Mesodermal cell (in vitro differentiated cells): ENCODE data around the gene ADAMTS6.
"Not testable (repeated sequence)": the region's sequence is repeated elsewhere in the genome, so short reads cannot be mapped to it uniquely, and the experiment has no call there.

Experiments
- H3K27ac ChIP-seq: 2 replicates; pipeline ENCODE4 v1.7.0; 2013; ENCODE audit warnings: mild to moderate bottlenecking, low read depth, low read length, moderate library complexity; ENCODE audit not compliant: severe bottlenecking
- H3K36me3 ChIP-seq: 2 replicates; pipeline ENCODE4 v1.7.1; 2013; ENCODE audit warnings: mild to moderate bottlenecking, low read length, moderate library complexity; ENCODE audit not compliant: control insufficient read depth, insufficient read depth
- H3K4me1 ChIP-seq: one replicate; pipeline ENCODE4 v1.7.1; 2013; ENCODE audit warnings: mild to moderate bottlenecking, low read length; ENCODE audit not compliant: insufficient read depth, control insufficient read depth, poor library complexity, severe bottlenecking
- H3K4me3 ChIP-seq: 2 replicates; pipeline ENCODE4 v1.7.0; 2013; ENCODE audit warnings: low read length, control low read depth, mild to moderate bottlenecking; ENCODE audit not compliant: insufficient read depth, poor library complexity, severe bottlenecking; ENCODE audit errors: extremely low read depth
- H3K9me3 ChIP-seq: 2 replicates; pipeline ENCODE4 v1.7.1; 2013; ENCODE audit warnings: mild to moderate bottlenecking, low read length, moderate library complexity; ENCODE audit not compliant: control insufficient read depth
- WGBS, 2 experiments: methylation state at CpG; one replicate each; pipeline ENCODE4 v1.1.5; 2013; ENCODE audit warnings: missing lambda C conversion rate in 2 of 2; ENCODE audit not compliant: insufficient coverage in 2 of 2; 5-methylcytosine and 5-hydroxymethylcytosine counted together

ADAMTS6 gene

GRCh38 chr5:65186646-65187227 is 295.0 kb downstream of the ADAMTS6 start:
- Histone ChIP-seq H3K9me3 (no peaks in the 10 kb centered on the region), H3K36me3 (no peaks in the 10 kb centered on the region), H3K4me1 (peaks cover 24% of the 10 kb centered on the region), H3K27ac (no peak overlapping the region), H3K4me3 (no peak overlapping the region)
- 80% methylated on average over 1 of the region's 2 CpGs for WGBS, 2 experiments

- H3K4me3 ChIP-seq: no peak overlapping the region
- peaks cover 24% of the 10 kb centered on the region for H3K4me1 ChIP-seq
- H3K36me3 ChIP-seq: no peaks in the 10 kb centered on the region
- peak overlapping the region; percentile 44 for H3K27ac ChIP-seq
- H3K9me3 ChIP-seq: no peaks in the 10 kb centered on the region
- 88 to 100% methylated on average over 1 of the region's 1 CpG for WGBS, 2 experiments
Measured at GRCh38 chr5:65185468-65185867, 296.3 kb downstream of the ADAMTS6 start.

GRCh38 chr5:65184780-65185179 is 296.9 kb downstream of the ADAMTS6 start:
- Histone ChIP-seq H3K4me1 (peaks cover 24% of the 10 kb centered on the region), H3K36me3 (peaks cover 3% of the 10 kb centered on the region), H3K4me3 (no peak overlapping the region), H3K9me3 (no peaks in the 10 kb centered on the region), H3K27ac (peak overlapping the region; percentile 10)
- WGBS, 2 experiments: 76 to 100% methylated on average over 3 to 4 of the region's 5 CpGs

GRCh38 chr5:65174231-65174630 is 307.5 kb downstream of the ADAMTS6 start:
- H3K4me1 ChIP-seq, H3K9me3 ChIP-seq, H3K27ac ChIP-seq, H3K4me3 ChIP-seq: not testable (repeated sequence)
- 95 to 96% methylated on average over 16 of the region's 18 CpGs for whole genome bisulfite sequencing, 2 experiments
- peaks cover 29% of the 10 kb centered on the region for H3K36me3 ChIP-seq

DNA sequence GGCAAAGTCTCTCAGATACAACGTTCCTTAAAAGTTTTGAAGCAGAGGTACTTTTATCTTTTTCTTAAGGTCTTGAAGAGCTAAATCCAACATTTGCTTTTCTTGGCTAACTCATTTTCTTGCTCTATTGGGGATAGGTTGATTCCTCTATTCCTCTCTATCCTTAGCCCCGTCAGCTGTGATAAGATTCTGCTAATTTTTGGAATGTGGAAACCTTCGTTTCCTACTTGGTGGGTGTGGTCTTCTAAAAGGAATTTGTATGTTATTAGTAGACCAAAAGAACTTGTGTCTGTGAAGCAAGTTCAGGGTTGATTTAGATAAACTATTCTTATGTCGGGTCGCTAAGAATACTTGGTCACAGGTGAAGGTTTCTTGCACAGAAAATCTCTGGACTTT is 308.6 kb downstream of the ADAMTS6 start:
- H3K27ac ChIP-seq: no peak overlapping the region
- no peaks in the 10 kb centered on the region for H3K9me3 ChIP-seq
- no peaks in the 10 kb centered on the region for H3K4me1 ChIP-seq
- no peak overlapping the region for H3K4me3 ChIP-seq
- 79 to 80% methylated on average over 1 to 2 of the region's 5 CpGs for WGBS, 2 experiments
- peaks cover 29% of the 10 kb centered on the region for H3K36me3 ChIP-seq

- no peaks in the 10 kb centered on the region for H3K9me3 ChIP-seq
- no peak overlapping the region for H3K4me3 ChIP-seq
- peaks cover 29% of the 10 kb centered on the region for H3K36me3 ChIP-seq
- no peak overlapping the region for H3K27ac ChIP-seq
- H3K4me1 ChIP-seq: no peaks in the 10 kb centered on the region
- 97% methylated on average over 6 to 7 of the region's 9 CpGs for WGBS, 2 experiments
Measured at GRCh38 chr5:65172486-65173129, 309.1 kb downstream of the ADAMTS6 start.

DNA sequence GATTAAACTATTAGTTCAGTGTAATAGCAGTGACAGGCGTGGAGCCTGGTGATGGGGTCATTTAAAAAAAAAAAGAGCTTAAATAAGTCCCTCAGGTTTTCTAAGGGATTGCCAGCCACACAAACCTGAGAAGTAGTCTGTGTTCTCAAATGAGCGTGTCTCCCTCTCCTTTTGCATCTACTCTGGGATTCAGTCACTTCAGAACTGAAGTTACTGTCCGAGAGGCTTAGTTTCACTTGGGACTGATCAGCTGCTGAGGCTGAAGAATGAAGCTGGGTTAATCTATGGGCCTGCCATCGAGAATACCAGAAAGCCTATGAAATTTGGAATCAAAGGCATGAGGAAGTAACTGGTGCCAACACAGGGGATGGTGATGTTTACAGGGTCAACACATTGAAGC is 310.1 kb downstream of the ADAMTS6 start:
- Histone ChIP-seq H3K27ac (no peak overlapping the region), H3K9me3 (no peaks in the 10 kb centered on the region), H3K4me1 (no peaks in the 10 kb centered on the region), H3K36me3 (peaks cover 29% of the 10 kb centered on the region), H3K4me3 (no peak overlapping the region)
- WGBS, 2 experiments: 85 to 92% methylated on average over 2 to 3 of the region's 4 CpGs

DNA sequence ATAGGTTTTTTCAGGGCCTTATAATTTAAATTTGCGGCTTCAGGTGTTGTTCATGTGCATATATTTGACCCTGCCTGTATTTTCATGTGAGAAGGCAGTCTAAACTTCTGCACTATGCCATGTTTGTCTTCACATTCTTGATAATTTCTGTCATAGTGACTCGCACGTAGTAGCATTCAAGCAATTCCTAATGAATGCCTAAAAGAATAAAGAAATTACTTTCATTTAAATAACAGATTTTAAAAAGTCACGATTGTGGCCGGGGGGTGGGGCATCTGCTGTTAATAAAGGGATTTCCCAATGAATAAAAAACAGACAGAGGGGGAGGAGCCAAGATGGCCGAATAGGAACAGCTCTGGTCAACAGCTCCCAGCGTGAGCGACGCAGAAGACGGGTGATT is 318.0 kb downstream of the ADAMTS6 start:
- Histone ChIP-seq H3K4me1 (no peaks in the 10 kb centered on the region), H3K36me3 (peaks cover 8% of the 10 kb centered on the region), H3K27ac (no peak overlapping the region), H3K9me3 (no peaks in the 10 kb centered on the region), H3K4me3 (no peak overlapping the region)
- WGBS, 2 experiments: 100% methylated on average over 1 to 7 of the region's 10 CpGs

DNA sequence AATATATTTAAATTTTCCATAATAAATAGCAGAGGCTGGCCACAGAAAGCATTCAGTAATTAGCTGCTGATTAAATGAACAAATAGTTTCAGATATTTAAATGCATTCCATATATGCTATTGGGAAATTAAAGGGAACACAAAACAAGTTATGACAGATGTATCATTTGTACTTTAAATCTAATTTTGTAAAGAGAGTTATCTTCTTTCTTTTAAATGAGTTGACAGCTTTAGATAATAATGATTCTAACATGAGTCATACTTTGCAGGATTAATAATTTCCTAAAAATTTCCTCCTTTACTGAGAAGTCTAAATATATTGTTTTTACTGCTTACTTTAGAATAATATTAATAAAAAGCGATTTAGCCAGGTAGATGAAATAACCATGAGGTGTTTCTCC is 320.1 kb downstream of the ADAMTS6 start:
- no peaks in the 10 kb centered on the region for H3K9me3 ChIP-seq
- H3K4me1 ChIP-seq: no peaks in the 10 kb centered on the region
- peaks cover 8% of the 10 kb centered on the region for H3K36me3 ChIP-seq
- no peak overlapping the region for H3K27ac ChIP-seq
- H3K4me3 ChIP-seq: no peak overlapping the region
- WGBS, 2 experiments: no CpG with 5 or more reads among the region's 1 CpG

DNA sequence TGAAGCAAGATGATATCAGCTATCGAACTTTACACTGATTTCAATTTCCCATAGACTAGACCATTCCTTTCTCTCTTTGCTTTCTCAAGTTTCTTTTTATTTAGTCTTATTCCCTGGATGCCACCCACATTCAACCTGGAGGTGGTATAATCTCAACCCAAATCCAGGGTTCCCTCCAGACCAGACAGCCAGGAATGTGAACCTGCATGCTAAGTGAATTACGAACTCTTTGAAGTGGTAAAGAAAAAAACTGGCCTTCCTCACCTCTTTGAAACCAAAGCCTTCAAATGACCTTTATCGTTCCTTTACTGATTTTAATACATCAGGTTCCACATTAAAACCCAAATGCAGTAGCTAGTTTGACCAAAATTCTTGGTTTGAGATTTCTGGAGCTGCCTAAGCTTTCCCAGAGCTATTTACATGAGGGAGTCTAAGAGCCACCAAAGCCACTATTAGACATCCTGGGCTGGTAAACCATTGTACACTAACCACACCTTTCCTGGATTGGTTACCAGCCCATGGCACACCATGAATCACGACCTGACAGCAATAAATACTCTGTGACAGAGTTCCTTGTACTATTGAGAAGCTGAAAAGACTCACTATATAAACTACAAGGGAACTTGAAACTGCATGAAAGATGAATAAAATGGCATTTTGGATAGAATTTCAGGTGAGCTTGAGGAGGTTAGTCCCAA is 323.7 kb downstream of the ADAMTS6 start:
- 85 to 89% methylated on average over 3 of the region's 4 CpGs for WGBS, 2 experiments
- no peak overlapping the region for H3K27ac ChIP-seq
- H3K36me3 ChIP-seq: peaks cover 8% of the 10 kb centered on the region
- H3K9me3 ChIP-seq: no peaks in the 10 kb centered on the region
- no peak overlapping the region for H3K4me3 ChIP-seq
- H3K4me1 ChIP-seq: no peaks in the 10 kb centered on the region

DNA sequence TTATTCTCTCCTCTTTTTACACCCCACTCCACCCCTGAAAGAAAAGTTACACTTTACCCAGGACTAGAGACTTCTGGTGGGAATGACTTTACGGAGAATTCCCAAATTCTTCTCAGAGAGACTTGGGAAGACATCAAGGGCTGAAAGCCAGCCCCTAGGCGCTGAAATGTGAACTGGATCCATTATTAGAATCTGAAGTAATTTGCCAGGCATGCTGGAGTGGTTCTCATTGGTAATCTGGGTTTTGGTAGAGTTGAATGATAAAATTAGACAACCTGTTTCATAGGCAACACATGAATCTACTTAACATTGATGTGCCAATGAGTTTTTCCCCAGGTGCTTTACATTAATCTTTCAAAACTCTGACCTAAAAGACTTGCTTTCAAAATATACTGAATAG is 324.8 kb downstream of the ADAMTS6 start:
- no peak overlapping the region for H3K27ac ChIP-seq
- 94 to 100% methylated on average over 1 to 2 of the region's 2 CpGs for WGBS, 2 experiments
- H3K4me3 ChIP-seq: no peak overlapping the region
- H3K9me3 ChIP-seq: no peaks in the 10 kb centered on the region
- H3K4me1 ChIP-seq: no peaks in the 10 kb centered on the region
- H3K36me3 ChIP-seq: peaks cover 3% of the 10 kb centered on the region
